ENCODE measurements around the gene GNGT2. TPM values are rescaled to one million over a fixed set of nuclear protein-coding genes. Genes with fewer than 3 reads are reported as not detected.
A peak's percentile ranks its signal among the peaks of the same experiment; 100 is the strongest.

The GNGT2 gene
- total RNA-seq, 1 donor from 2014 or later: 2.2 TPM

DNA sequence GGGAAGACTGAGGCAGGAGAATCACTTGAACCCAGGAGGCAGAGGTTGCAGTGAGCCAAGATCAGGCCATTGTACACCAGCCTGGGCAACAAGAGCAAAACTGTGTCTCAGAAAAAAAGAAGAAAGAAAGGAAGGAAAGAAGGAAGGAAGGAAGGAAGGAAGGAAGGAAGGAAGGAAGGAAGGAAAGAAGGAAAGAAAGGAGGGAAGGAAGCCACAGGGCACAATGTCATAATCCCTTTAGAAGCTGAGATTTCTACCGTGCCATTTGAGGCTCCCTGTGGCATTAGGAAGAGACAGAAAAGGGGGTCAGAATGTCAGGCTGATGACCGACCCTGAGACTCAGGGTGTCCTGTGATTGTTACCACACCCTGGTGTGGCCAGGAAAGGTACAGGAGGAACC is 6.6 kb downstream of the GNGT2 start:
- no peaks in the 10 kb centered on the region for H3K9me3 ChIP-seq (replicated peaks)
- no peaks in the 10 kb centered on the region for H3K36me3 ChIP-seq
- TF ChIP-seq CTCF (IDR thresholded peaks at IDR 0.05; ENCODE audit: borderline replicate concordance): no peak
- peaks cover 13% of the 10 kb centered on the region for H3K4me1 ChIP-seq
- no peak overlapping the region for H3K27ac ChIP-seq (replicated peaks)
- DNase-seq: no peak
- H3K4me3 ChIP-seq: no peak overlapping the region
- intact Hi-C loops (cut with micrococcal nuclease): no loop called here
- H3K27me3 ChIP-seq (ENCODE audit: low read depth): peaks cover 18% of the 10 kb centered on the region

- no peaks in the 10 kb centered on the region for H3K36me3 ChIP-seq
- no peak for TF ChIP-seq CTCF (IDR thresholded peaks at IDR 0.05; ENCODE audit: borderline replicate concordance)
- no peaks in the 10 kb centered on the region for H3K9me3 ChIP-seq (replicated peaks)
- peak overlapping the region; percentile 79 for H3K27ac ChIP-seq (replicated peaks)
- no peak for DNase-seq
- intact Hi-C loops (cut with micrococcal nuclease): no loop called here
- H3K4me1 ChIP-seq: peaks cover 13% of the 10 kb centered on the region
- H3K4me3 ChIP-seq: no peak overlapping the region
- no peaks in the 10 kb centered on the region for H3K27me3 ChIP-seq (ENCODE audit: low read depth)
Observed at GRCh38 chr17:49201481-49201927, 8.9 kb downstream of the GNGT2 start.

GRCh38 chr17:49200423-49201083 is 9.8 kb downstream of the GNGT2 start:
- Histone ChIP-seq H3K27me3 (ENCODE audit: low read depth) (no peaks in the 10 kb centered on the region), H3K4me1 (peaks cover 13% of the 10 kb centered on the region), H3K4me3 (no peak overlapping the region), H3K27ac (replicated peaks) (peak overlapping the region; percentile 79), H3K36me3 (no peaks in the 10 kb centered on the region), H3K9me3 (replicated peaks) (no peaks in the 10 kb centered on the region)
- intact Hi-C loops (cut with micrococcal nuclease): no loop called here
- TF ChIP-seq CTCF (IDR thresholded peaks at IDR 0.05; ENCODE audit: borderline replicate concordance): no peak
- DNase-seq: no peak

DNA sequence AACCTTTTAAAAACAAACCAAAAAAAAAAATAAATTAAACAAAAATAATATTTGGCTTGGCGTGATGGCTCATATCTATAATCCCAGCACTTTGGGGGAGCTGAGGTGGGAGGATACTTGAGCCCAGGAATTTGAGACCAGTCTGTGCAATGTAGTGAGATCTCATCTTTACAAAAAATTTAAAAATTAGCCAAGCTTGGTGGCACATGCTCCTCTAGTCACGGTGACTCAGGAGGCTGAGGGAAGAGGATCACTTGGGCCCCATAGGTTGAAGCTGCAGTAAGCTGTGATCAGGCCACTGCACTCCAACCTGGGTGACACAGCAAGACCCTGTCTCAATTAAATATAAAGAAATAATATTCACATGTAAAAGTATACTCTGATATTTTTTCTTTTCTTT is 12.2 kb downstream of the GNGT2 start:
- no peak for TF ChIP-seq CTCF (IDR thresholded peaks at IDR 0.05; ENCODE audit: borderline replicate concordance)
- Histone ChIP-seq H3K36me3 (no peaks in the 10 kb centered on the region), H3K4me1 (peaks cover 22% of the 10 kb centered on the region), H3K27me3 (ENCODE audit: low read depth) (no peaks in the 10 kb centered on the region), H3K27ac (replicated peaks) (no peak overlapping the region), H3K4me3 (no peak overlapping the region), H3K9me3 (replicated peaks) (no peaks in the 10 kb centered on the region)
- no peak for DNase-seq
- intact Hi-C loops (cut with micrococcal nuclease): no loop called here

DNA sequence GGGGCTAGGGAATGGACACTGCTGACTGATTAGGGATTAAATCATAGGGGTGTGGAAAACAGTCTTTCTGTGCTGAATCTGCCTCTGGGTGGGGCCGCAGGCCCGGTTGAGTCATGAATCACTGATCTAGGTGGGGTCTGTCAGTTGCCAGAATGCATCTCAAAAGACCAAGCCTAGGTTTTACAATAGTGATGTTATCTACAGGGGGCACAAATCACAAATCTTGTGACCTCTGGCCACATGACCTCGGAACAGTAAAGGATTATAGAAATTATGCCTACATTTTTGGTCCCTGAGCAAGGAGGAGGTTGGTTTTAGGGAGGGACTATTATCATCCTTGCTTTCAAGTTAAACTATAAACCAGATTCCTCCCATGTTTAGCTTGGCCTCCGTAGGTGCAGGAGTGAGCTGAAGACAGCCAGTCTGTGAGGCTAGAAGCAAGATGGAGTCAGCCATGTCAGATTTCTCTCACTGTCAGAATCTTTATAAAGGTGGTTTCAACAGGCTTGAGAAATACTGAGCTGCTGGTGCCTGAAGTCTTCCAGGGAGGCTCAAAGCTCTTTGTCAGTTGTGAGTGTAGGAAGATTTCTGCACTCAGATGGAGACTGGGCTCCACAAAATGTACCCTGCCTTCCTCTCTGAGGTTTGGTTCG is 12.9 kb downstream of the GNGT2 start:
- no peak for TF ChIP-seq CTCF (IDR thresholded peaks at IDR 0.05; ENCODE audit: borderline replicate concordance)
- Histone ChIP-seq H3K4me1 (peaks cover 24% of the 10 kb centered on the region), H3K36me3 (no peaks in the 10 kb centered on the region), H3K9me3 (replicated peaks) (no peaks in the 10 kb centered on the region), H3K27ac (replicated peaks) (no peak overlapping the region), H3K4me3 (no peak overlapping the region), H3K27me3 (ENCODE audit: low read depth) (no peaks in the 10 kb centered on the region)
- intact Hi-C loops (cut with micrococcal nuclease): no loop called here
- DNase-seq: no peak
